HEK293 (cell line): ENCODE measurements around the gene DNAJB5.

Experiments
- CTCF ChIA-PET: fragments of 350-600 bp; formaldehyde crosslinking; extraction: SDS; loops from one replicate; lab custom pipeline; 2021; ENCODE audit warnings: antibody characterized with exemption; lab: Yijun Ruan, JAX
- POLR2A ChIA-PET: fragments of 300-600 bp; formaldehyde crosslinking; extraction: SDS; loops from one replicate; lab custom pipeline; 2020; ENCODE audit warnings: antibody characterized with exemption, inconsistent platforms; lab: Yijun Ruan, JAX
- H3K27ac ChIP-seq: fragments of 200-500 bp; sonication (Bioruptor generic); 2 replicates; pipeline ENCODE4 v1.5.1; 2014; ENCODE audit warnings: low read depth, low read length, control low read depth, inconsistent platforms; ENCODE audit errors: extremely low read depth
- H3K36me3 ChIP-seq, 2 experiments: fragments of 200-500 bp in 1 of 2; sonication (Bioruptor generic) in 1 of 2; 1 replicate in 1 of 2; 2 replicates in 1 of 2; pipeline ENCODE4 v1.5.1; 2014 to 2017; ENCODE audit warnings: inconsistent platforms in 2 of 2, low read length in 2 of 2; ENCODE audit not compliant: control insufficient read depth in 2 of 2, insufficient read depth in 1 of 2
- H3K4me1 ChIP-seq: fragments of 200-500 bp; sonication (Bioruptor generic); 2 replicates; pipeline ENCODE4 v1.5.1; 2014; ENCODE audit warnings: mild to moderate bottlenecking, low read length, inconsistent platforms; ENCODE audit not compliant: control insufficient read depth, insufficient read depth
- H3K4me3 ChIP-seq: 2 replicates; pipeline ENCODE4 v1.5.1; 2011; ENCODE audit warnings: low read depth, mild to moderate bottlenecking, control low read depth, low read length, moderate library complexity
- H3K9me3 ChIP-seq: fragments of 200-500 bp; sonication (Bioruptor generic); 2 replicates; pipeline ENCODE4 v1.5.1; 2014; ENCODE audit warnings: low read depth, low read length, inconsistent platforms; ENCODE audit not compliant: control insufficient read depth, insufficient read depth
- HOXA7 ChIP-seq: sonication (generic); formaldehyde crosslinking; IDR thresholded peaks from 2 replicates; pipeline ENCODE4 v1.8.1; 2022; ENCODE audit warnings: missing genetic modification reagents, borderline replicate concordance
- HOXD13 ChIP-seq: sonication (generic); formaldehyde crosslinking; IDR thresholded peaks from 2 replicates; pipeline ENCODE4 v1.8.0; 2022; ENCODE audit warnings: missing genetic modification reagents, borderline replicate concordance
- KLF8 ChIP-seq: fragments of 450-650 bp; formaldehyde crosslinking; IDR thresholded peaks from 2 replicates; pipeline ENCODE4 v1.5.1; 2016; ENCODE audit warnings: missing biosample characterization, missing genetic modification characterization
- ZNF114 ChIP-seq: fragments of 450-650 bp; formaldehyde crosslinking; IDR thresholded peaks from 2 replicates; pipeline ENCODE4 v1.5.0; 2017; ENCODE audit warnings: missing biosample characterization, missing genetic modification characterization
- ZNF132 ChIP-seq: fragments of 450-650 bp; formaldehyde crosslinking; IDR thresholded peaks from 2 replicates; pipeline ENCODE4 v1.5.1; 2017; ENCODE audit warnings: missing biosample characterization, missing genetic modification characterization, borderline replicate concordance
- ZNF169 ChIP-seq: fragments of 450-650 bp; formaldehyde crosslinking; IDR thresholded peaks from 2 replicates; pipeline ENCODE4 v1.5.1; 2016; ENCODE audit warnings: missing biosample characterization, missing genetic modification characterization
- ZNF184 ChIP-seq: fragments of 450-650 bp; IDR thresholded peaks from 2 replicates; pipeline ENCODE4 v1.5.1; 2018; ENCODE audit warnings: missing biosample characterization, mild to moderate bottlenecking, missing genetic modification characterization
- ZNF19 ChIP-seq: fragments of 450-650 bp; formaldehyde crosslinking; IDR thresholded peaks from 2 replicates; pipeline ENCODE4; 2016; ENCODE audit warnings: missing biosample characterization, missing genetic modification characterization, low read depth
- ZNF214 ChIP-seq: fragments of 450-650 bp; formaldehyde crosslinking; IDR thresholded peaks from 2 replicates; pipeline ENCODE4 v1.5.1; 2017; ENCODE audit warnings: missing biosample characterization, mild to moderate bottlenecking, missing genetic modification characterization, borderline replicate concordance
- ZNF311 ChIP-seq: fragments of 450-650 bp; formaldehyde crosslinking; IDR thresholded peaks from 2 replicates; pipeline ENCODE4 v1.5.1; 2017; ENCODE audit warnings: missing biosample characterization, missing genetic modification characterization, borderline replicate concordance
- ZNF37A ChIP-seq: fragments of 450-650 bp; IDR thresholded peaks from 2 replicates; pipeline ENCODE4 v1.5.1; 2018; ENCODE audit warnings: missing biosample characterization, missing genetic modification characterization
- ZNF530 ChIP-seq: fragments of 450-650 bp; formaldehyde crosslinking; IDR thresholded peaks from 2 replicates; pipeline ENCODE4 v1.5.1; 2016; ENCODE audit warnings: low read depth, missing biosample characterization, missing genetic modification characterization
- ZNF621 ChIP-seq: fragments of 450-650 bp; formaldehyde crosslinking; IDR thresholded peaks from 2 replicates; pipeline ENCODE4 v1.5.1; 2017; ENCODE audit warnings: missing biosample characterization, missing genetic modification characterization
- ZNF677 ChIP-seq: fragments of 450-650 bp; IDR thresholded peaks from 2 replicates; pipeline ENCODE4 v1.5.0; 2018; ENCODE audit warnings: missing biosample characterization, mild to moderate bottlenecking, missing genetic modification characterization, moderate library complexity
- ZNF791 ChIP-seq: fragments of 450-650 bp; formaldehyde crosslinking; IDR thresholded peaks from 2 replicates; pipeline ENCODE4 v1.5.1; 2016; ENCODE audit warnings: missing biosample characterization, missing genetic modification characterization
- TF ChIP-seq, protein P1 (sequence below): fragments of 450-650 bp; formaldehyde crosslinking; IDR thresholded peaks from 2 replicates; pipeline ENCODE4 v1.5.1; 2017; ENCODE audit warnings: missing biosample characterization, missing genetic modification characterization
- TF ChIP-seq, protein P2 (sequence below): fragments of 450-650 bp; formaldehyde crosslinking; IDR thresholded peaks from 2 replicates; pipeline ENCODE4 v1.5.1; 2016; ENCODE audit warnings: missing biosample characterization, missing genetic modification characterization
- TF ChIP-seq, protein P3 (sequence below): fragments of 450-650 bp; formaldehyde crosslinking; IDR thresholded peaks from 2 replicates; pipeline ENCODE4 v1.5.1; 2016; ENCODE audit warnings: missing biosample characterization, missing genetic modification characterization, low read depth

DNAJB5 gene

DNA sequence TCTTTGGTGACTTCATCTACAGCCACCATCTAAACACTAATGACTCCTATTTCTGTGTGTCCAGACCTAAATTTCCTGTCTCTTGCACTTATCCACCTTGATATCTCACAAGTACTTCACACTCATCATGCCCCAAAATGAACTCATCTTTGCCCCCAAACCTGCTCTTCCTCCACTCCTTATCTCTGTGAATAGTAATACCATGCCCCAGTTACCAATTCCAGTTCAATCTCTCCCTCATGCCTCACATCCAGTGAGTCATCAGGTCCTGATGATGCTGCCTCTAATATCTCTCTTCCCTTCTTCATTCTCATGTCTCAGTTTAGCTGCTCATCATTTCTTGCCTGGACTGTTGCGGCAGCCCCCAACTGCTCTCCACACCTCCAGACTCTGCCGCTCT is 14.9 kb upstream of the DNAJB5 start:
- CTCF ChIA-PET, result no interaction called here
- no peaks in the 10 kb centered on the region for H3K4me1 ChIP-seq
- no peak overlapping the region for H3K27ac ChIP-seq
- no peak for TF ChIP-seq ZNF214 (tag by site-specific recombination)
- TF ChIP-seq ZNF19 (tag by site-specific recombination), result no peak
- TF ChIP-seq, protein P1, sequence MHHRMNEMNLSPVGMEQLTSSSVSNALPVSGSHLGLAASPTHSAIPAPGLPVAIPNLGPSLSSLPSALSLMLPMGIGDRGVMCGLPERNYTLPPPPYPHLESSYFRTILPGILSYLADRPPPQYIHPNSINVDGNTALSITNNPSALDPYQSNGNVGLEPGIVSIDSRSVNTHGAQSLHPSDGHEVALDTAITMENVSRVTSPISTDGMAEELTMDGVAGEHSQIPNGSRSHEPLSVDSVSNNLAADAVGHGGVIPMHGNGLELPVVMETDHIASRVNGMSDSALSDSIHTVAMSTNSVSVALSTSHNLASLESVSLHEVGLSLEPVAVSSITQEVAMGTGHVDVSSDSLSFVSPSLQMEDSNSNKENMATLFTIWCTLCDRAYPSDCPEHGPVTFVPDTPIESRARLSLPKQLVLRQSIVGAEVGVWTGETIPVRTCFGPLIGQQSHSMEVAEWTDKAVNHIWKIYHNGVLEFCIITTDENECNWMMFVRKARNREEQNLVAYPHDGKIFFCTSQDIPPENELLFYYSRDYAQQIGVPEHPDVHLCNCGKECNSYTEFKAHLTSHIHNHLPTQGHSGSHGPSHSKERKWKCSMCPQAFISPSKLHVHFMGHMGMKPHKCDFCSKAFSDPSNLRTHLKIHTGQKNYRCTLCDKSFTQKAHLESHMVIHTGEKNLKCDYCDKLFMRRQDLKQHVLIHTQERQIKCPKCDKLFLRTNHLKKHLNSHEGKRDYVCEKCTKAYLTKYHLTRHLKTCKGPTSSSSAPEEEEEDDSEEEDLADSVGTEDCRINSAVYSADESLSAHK, result no peak
- no peak for TF ChIP-seq ZNF530 (tag by site-specific recombination)
- TF ChIP-seq ZNF169 (tag by site-specific recombination), result no peak
- no peak for TF ChIP-seq HOXD13
- no peak for TF ChIP-seq ZNF311
- TF ChIP-seq, protein P2, sequence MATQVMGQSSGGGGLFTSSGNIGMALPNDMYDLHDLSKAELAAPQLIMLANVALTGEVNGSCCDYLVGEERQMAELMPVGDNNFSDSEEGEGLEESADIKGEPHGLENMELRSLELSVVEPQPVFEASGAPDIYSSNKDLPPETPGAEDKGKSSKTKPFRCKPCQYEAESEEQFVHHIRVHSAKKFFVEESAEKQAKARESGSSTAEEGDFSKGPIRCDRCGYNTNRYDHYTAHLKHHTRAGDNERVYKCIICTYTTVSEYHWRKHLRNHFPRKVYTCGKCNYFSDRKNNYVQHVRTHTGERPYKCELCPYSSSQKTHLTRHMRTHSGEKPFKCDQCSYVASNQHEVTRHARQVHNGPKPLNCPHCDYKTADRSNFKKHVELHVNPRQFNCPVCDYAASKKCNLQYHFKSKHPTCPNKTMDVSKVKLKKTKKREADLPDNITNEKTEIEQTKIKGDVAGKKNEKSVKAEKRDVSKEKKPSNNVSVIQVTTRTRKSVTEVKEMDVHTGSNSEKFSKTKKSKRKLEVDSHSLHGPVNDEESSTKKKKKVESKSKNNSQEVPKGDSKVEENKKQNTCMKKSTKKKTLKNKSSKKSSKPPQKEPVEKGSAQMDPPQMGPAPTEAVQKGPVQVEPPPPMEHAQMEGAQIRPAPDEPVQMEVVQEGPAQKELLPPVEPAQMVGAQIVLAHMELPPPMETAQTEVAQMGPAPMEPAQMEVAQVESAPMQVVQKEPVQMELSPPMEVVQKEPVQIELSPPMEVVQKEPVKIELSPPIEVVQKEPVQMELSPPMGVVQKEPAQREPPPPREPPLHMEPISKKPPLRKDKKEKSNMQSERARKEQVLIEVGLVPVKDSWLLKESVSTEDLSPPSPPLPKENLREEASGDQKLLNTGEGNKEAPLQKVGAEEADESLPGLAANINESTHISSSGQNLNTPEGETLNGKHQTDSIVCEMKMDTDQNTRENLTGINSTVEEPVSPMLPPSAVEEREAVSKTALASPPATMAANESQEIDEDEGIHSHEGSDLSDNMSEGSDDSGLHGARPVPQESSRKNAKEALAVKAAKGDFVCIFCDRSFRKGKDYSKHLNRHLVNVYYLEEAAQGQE, result no peak
- TF ChIP-seq ZNF791, result no peak
- TF ChIP-seq ZNF184 (tag by site-specific recombination), result no peak
- no peak for TF ChIP-seq ZNF132 (tag by site-specific recombination)
- no peak for TF ChIP-seq KLF8 (tag by site-specific recombination)
- H3K4me3 ChIP-seq, result no peak overlapping the region
- no peaks in the 10 kb centered on the region for H3K36me3 ChIP-seq
- POLR2A ChIA-PET, result no interaction called here
- no peaks in the 10 kb centered on the region for H3K9me3 ChIP-seq

DNA sequence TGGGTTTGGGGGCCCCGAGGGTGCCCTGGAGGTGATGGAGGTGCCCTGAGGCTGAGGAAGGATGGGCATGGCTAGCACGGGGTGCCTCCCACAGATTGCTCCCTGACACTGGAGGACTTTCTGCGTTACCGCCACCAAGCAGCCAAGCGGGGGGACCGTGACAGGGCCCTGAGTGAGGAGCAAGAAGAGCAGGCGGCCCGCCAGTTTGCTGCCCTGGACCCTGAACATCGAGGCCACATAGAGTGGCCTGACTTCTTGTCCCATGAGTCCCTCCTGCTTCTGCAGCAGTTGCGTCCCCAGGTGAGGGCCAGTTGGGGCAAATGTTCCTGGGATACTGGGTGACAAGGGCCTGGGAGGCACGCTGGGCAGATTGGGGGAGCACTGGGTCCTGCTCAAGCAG is 13.1 kb upstream of the DNAJB5 start:
- TF ChIP-seq ZNF37A (tag by site-specific recombination) (no peak), ZNF114 (tag by site-specific recombination) (no peak), ZNF621 (tag by site-specific recombination) (no peak), HOXA7 (CRISPR knock-in tag) (no peak), ZNF677 (tag by site-specific recombination) (no peak)
- TF ChIP-seq, protein P3, sequence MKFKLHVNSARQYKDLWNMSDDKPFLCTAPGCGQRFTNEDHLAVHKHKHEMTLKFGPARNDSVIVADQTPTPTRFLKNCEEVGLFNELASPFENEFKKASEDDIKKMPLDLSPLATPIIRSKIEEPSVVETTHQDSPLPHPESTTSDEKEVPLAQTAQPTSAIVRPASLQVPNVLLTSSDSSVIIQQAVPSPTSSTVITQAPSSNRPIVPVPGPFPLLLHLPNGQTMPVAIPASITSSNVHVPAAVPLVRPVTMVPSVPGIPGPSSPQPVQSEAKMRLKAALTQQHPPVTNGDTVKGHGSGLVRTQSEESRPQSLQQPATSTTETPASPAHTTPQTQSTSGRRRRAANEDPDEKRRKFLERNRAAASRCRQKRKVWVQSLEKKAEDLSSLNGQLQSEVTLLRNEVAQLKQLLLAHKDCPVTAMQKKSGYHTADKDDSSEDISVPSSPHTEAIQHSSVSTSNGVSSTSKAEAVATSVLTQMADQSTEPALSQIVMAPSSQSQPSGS (tag by site-specific recombination), result no peak
- H3K27ac ChIP-seq, result no peak overlapping the region
- H3K9me3 ChIP-seq, result no peaks in the 10 kb centered on the region
- no peaks in the 10 kb centered on the region for H3K4me1 ChIP-seq
- CTCF ChIA-PET, result no interaction called here
- no peaks in the 10 kb centered on the region for H3K36me3 ChIP-seq
- no peak overlapping the region for H3K4me3 ChIP-seq
- POLR2A ChIA-PET, result no interaction called here
